K562 (cell line): ENCODE results near the gene AIG1. TPM values are rescaled to one million over a fixed set of nuclear protein-coding genes. Genes with fewer than 3 reads are reported as not detected.

Experiments used
- DMBX1 ChIP-seq: fragments of 250-450 bp; sonication (Bioruptor Pico); IDR thresholded peaks from 2 replicates; pipeline ENCODE4 v1.8.0; 2022; ENCODE audit warnings: inconsistent platforms, mild to moderate bottlenecking, moderate library complexity, borderline replicate concordance
- L3MBTL2 ChIP-seq: fragments of 450-650 bp; IDR thresholded peaks from 2 replicates; pipeline ENCODE4 v1.6.1; 2016; ENCODE audit warnings: mild to moderate bottlenecking, moderate library complexity
- PKNOX1 ChIP-seq: fragments of 450-650 bp; IDR thresholded peaks from 2 replicates; pipeline ENCODE4 v1.6.1; 2016
- REST ChIP-seq, 2 experiments: fragments of 450-650 bp; formaldehyde crosslinking in 1 of 2; IDR thresholded peaks; 2 replicates each; pipeline versions ENCODE4 v1.4.0 to v1.6.1; 2014 to 2020; ENCODE audit warnings: mild to moderate bottlenecking in 2 of 2, borderline replicate concordance in 1 of 2, low read depth in 1 of 2
- ZBTB26 ChIP-seq: fragments of 450-650 bp; formaldehyde crosslinking; IDR thresholded peaks from 2 replicates; pipeline ENCODE4 v1.4.0; 2022; ENCODE audit warnings: missing genetic modification characterization
- ZC3H11A ChIP-seq: IDR thresholded peaks from 2 replicates; pipeline ENCODE4 v1.6.1; 2012; ENCODE audit warnings: low read depth, low read length, improper control_type of control experiment
- ZZZ3 ChIP-seq: fragments of 450-650 bp; IDR thresholded peaks from 2 replicates; pipeline ENCODE4 v1.6.1; 2016; ENCODE audit warnings: antibody characterized with exemption, mild to moderate bottlenecking, moderate library complexity
- polyA plus RNA-seq, 8 experiments: library from polyadenylated mRNA; depleted of rRNA in 4 of 8; stranded (reverse) in 5 of 8; unstranded in 3 of 8; fragments of >200 nt; fragmentation: Nextera tagmentation in 2 of 8; fragmentation: Illumina TruSeq in 1 of 8; extraction: Ambion mirVana in 2 of 8; extraction: Trizol in 1 of 8; gene quantifications; 2 replicates each; pipeline versions ENCODE4 v1.2.1 to v1.2.3, GENCODE V29; 2011 to 2014; ENCODE audit warnings: inconsistent platforms in 1 of 8, missing spikeins in 1 of 8
- total RNA-seq, 7 experiments: library from RNA; depleted of rRNA in 6 of 7; stranded (reverse); fragments of >200 nt in 6 of 7; fragmentation: Illumina TruSeq in 2 of 7; extraction: Trizol in 2 of 7; gene quantifications; 2 replicates each; pipeline versions ENCODE4 v1.2.1 to v1.2.3, GENCODE V29; 2011 to 2021; ENCODE audit warnings: low replicate concordance in 1 of 7

AIG1 gene
- total and polyA plus RNA-seq, 9 of the 15 experiments (the other 6 are each of a cell fraction or from before 2014, with no cell fraction given): 74.8 to 333 (median 127) TPM

- TF ChIP-seq DMBX1 (CRISPR knock-in tag) (0 out of 2 replicates have a peak, but pooled peaks have one; percentile 26), ZZZ3 (no peak), REST (IDR thresholded peaks at IDR 0.05; ENCODE audit: borderline replicate concordance) (peak; percentile 23; the same call in 1 of the 2 replicates), REST (CRISPR knock-in tag; IDR thresholded peaks at IDR 0.05; ENCODE audit: low read depth) (no peak), ZC3H11A (no peak), PKNOX1 (no peak), ZBTB26 (CRISPR knock-in tag) (no peak), L3MBTL2 (no peak)
These were observed 33.8 kb upstream of the AIG1 start (continued) for GRCh38 chr6:143026696-143027449.
